Left lung (tissue), 10 donors: ENCODE results near the gene PCDHB8. TPM values are rescaled to one million over a fixed set of nuclear protein-coding genes. Genes with fewer than 3 reads are reported as not detected.
"Not testable (repeated sequence)": the region's sequence is repeated elsewhere in the genome, so short reads cannot be mapped to it uniquely, and the experiment has no call there.

Source experiments
- ATAC-seq: fragments of 200-7000 bp; cut with Tn5 transposase; one replicate; pipeline ENCODE4 v1.9.1; 2020; ENCODE audit warnings: moderate library complexity
- DNase-seq, 4 donors: peaks; one replicate each; pipeline ENCODE4 v3.0.0-alpha.2; 2013 to 2020
- H3K27ac ChIP-seq, 2 donors: fragments of 200-600 bp; sonication (generic) in 1 of 2; one replicate each; pipeline versions ENCODE4 v1.5.0 to v1.8.0; 2020 to 2021
- H3K27me3 ChIP-seq, 2 donors: fragments of 200-600 bp; sonication (generic) in 1 of 2; one replicate each; pipeline versions ENCODE4 v1.5.0 to v1.8.0; 2020 to 2021
- H3K36me3 ChIP-seq, 2 donors: fragments of 200-600 bp; sonication (generic) in 1 of 2; one replicate each; pipeline versions ENCODE4 v1.5.0 to v1.8.0; 2020 to 2021
- H3K4me1 ChIP-seq, 2 donors: fragments of 200-600 bp; one replicate each; pipeline ENCODE4 v1.8.0; 2021
- H3K4me3 ChIP-seq, 2 donors: fragments of 200-600 bp; sonication (generic) in 1 of 2; one replicate each; pipeline versions ENCODE4 v1.5.0 to v1.8.0; 2020 to 2021; ENCODE audit warnings: mild to moderate bottlenecking in 1 of 2
- H3K9me3 ChIP-seq, 2 donors: fragments of 200-600 bp; sonication (generic) in 1 of 2; one replicate each; pipeline versions ENCODE4 v1.5.0 to v1.8.0; 2020 to 2021
- intact Hi-C, 2 donors: fragments of 100-400 bp; cut with DNase I; formaldehyde crosslinking; loops; one replicate each; pipeline versions ENCODE4 v1.11.2 to v1.14.2; 2022
- polyA plus RNA-seq, 6 donors: library from polyadenylated mRNA; unstranded; fragments of 120-200 nt; gene quantifications; one replicate each; pipeline ENCODE4 v1.2.1, GENCODE V29; 2013; ENCODE audit not compliant: insufficient read length in 6 of 6
- total RNA-seq, 2 donors: library from RNA; stranded (reverse); fragmentation: NEBNext Ultra II Directional; extraction: Animal tissue kit (Norgen Biotek cat#: 25700); gene quantifications; one replicate each; pipeline ENCODE4 v1.2.1, GENCODE V29; 2021
- TF ChIP-seq, protein P1 (sequence below), 2 donors: fragments of 200-600 bp; sonication (generic) in 1 of 2; IDR thresholded peaks; one replicate each; pipeline versions ENCODE4 v1.5.0 to v1.8.0; 2021; ENCODE audit warnings: antibody characterized with exemption in 2 of 2
- donor health status: DM: no; HTN: yes; CAD: no.
- donor health status: DM: no; HTN: no; CAD: no.

PCDHB8 gene
- total and polyA plus RNA-seq, 8 donors: 0.72 to 3.7 (median 2.4) TPM

DNA sequence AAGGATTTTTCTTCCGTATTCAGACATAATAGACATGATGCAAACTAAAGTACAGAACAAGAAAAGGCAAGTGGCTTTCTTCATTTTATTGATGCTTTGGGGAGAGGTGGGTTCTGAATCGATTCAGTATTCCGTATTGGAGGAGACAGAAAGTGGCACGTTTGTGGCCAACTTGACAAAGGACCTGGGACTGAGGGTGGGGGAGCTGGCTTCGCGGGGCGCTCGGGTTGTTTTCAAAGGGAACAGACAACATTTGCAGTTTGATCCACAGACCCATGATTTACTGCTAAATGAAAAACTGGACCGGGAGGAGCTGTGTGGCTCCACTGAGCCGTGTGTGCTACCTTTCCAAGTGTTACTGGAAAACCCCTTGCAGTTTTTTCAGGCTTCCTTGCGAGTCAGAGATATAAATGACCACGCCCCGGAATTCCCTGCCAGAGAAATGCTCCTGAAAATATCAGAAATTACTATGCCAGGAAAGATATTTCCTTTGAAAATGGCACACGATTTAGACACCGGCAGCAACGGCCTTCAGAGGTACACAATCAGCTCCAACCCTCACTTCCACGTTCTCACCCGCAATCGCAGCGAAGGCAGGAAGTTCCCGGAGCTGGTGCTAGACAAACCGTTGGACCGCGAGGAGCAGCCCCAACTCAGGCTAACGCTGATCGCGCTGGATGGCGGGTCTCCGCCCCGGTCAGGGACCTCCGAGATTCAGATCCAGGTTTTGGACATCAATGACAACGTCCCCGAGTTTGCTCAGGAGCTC lies 27.2 kb upstream of the PCDHB8 start:
- Histone ChIP-seq H3K9me3 (peaks cover 0 to 67% of the 10 kb centered on the region in 2 donors), H3K27me3 (peaks cover 0 to 19% of the 10 kb centered on the region in 2 donors), H3K4me3 (no peak overlapping the region), H3K4me1 (no peaks in the 10 kb centered on the region), H3K36me3 (no peaks in the 10 kb centered on the region), H3K27ac (no peak overlapping the region)
- intact Hi-C loops: no loop called here
- no peak for ATAC-seq
- TF ChIP-seq, protein P1, sequence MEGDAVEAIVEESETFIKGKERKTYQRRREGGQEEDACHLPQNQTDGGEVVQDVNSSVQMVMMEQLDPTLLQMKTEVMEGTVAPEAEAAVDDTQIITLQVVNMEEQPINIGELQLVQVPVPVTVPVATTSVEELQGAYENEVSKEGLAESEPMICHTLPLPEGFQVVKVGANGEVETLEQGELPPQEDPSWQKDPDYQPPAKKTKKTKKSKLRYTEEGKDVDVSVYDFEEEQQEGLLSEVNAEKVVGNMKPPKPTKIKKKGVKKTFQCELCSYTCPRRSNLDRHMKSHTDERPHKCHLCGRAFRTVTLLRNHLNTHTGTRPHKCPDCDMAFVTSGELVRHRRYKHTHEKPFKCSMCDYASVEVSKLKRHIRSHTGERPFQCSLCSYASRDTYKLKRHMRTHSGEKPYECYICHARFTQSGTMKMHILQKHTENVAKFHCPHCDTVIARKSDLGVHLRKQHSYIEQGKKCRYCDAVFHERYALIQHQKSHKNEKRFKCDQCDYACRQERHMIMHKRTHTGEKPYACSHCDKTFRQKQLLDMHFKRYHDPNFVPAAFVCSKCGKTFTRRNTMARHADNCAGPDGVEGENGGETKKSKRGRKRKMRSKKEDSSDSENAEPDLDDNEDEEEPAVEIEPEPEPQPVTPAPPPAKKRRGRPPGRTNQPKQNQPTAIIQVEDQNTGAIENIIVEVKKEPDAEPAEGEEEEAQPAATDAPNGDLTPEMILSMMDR (IDR thresholded peaks at IDR 0.05): no peak
- no peak for DNase-seq

DNA sequence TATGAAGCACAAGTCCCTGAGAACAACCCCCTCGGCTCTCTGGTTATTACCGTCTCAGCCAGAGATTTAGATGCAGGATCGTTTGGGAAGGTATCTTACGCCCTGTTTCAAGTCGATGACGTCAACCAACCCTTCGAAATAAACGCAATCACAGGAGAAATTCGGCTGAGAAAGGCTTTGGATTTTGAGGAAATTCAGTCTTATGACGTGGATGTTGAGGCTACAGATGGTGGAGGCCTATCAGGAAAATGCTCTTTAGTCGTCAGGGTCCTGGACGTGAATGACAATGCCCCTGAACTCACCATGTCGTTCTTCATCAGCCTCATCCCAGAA lies 26.6 kb upstream of the PCDHB8 start:
- DNase-seq: no peak
- TF ChIP-seq, protein P1 (IDR thresholded peaks at IDR 0.05): no peak
- intact Hi-C loops: no loop called here
- no peak for ATAC-seq
- Histone ChIP-seq H3K27me3 (peaks cover 0 to 24% of the 10 kb centered on the region in 2 donors), H3K9me3 (peaks cover 0 to 72% of the 10 kb centered on the region in 2 donors), H3K36me3 (no peaks in the 10 kb centered on the region), H3K27ac (no peak overlapping the region), H3K4me1 (no peaks in the 10 kb centered on the region), H3K4me3 (no peak overlapping the region)

DNA sequence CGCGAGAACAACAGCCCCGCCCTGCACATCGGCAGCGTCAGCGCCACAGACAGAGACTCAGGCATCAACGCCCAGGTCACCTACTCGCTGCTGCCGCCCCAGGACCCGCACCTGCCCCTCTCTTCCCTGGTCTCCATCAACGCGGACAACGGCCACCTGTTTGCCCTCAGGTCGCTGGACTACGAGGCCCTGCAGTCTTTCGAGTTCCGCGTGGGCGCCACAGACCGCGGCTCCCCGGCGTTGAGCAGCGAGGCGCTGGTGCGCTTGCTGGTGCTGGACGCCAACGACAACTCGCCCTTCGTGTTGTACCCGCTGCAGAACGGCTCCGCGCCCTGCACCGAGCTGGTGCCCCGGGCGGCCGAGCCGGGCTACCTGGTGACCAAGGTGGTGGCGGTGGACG lies 26.0 kb upstream of the PCDHB8 start:
- ATAC-seq, DNase-seq, H3K4me3 ChIP-seq, H3K36me3 ChIP-seq, intact Hi-C loops, H3K4me1 ChIP-seq, H3K27ac ChIP-seq: not testable (repeated sequence)
- H3K27me3 ChIP-seq: peaks cover 0 to 31% of the 10 kb centered on the region in 2 donors
- H3K9me3 ChIP-seq: peaks cover 0 to 79% of the 10 kb centered on the region in 2 donors

DNA sequence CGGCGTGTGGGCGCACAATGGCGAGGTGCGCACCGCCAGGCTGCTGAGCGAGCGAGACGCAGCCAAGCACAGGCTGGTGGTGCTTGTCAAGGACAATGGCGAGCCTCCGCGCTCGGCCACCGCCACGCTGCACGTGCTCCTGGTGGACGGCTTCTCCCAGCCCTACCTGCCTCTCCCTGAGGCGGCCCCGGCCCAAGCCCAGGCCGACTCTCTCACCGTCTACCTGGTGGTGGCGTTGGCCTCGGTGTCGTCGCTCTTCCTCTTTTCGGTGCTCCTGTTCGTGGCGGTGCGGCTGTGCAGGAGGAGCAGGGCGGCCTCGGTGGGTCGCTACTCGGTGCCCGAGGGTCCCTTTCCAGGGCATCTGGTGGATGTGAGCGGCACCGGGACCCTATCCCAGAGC lies 25.5 kb upstream of the PCDHB8 start:
- peaks cover 0 to 83% of the 10 kb centered on the region in 2 donors for H3K9me3 ChIP-seq
- H3K4me1 ChIP-seq, H3K36me3 ChIP-seq, ATAC-seq, H3K4me3 ChIP-seq, DNase-seq, intact Hi-C loops, H3K27ac ChIP-seq: not testable (repeated sequence)
- peaks cover 0 to 36% of the 10 kb centered on the region in 2 donors for H3K27me3 ChIP-seq

DNA sequence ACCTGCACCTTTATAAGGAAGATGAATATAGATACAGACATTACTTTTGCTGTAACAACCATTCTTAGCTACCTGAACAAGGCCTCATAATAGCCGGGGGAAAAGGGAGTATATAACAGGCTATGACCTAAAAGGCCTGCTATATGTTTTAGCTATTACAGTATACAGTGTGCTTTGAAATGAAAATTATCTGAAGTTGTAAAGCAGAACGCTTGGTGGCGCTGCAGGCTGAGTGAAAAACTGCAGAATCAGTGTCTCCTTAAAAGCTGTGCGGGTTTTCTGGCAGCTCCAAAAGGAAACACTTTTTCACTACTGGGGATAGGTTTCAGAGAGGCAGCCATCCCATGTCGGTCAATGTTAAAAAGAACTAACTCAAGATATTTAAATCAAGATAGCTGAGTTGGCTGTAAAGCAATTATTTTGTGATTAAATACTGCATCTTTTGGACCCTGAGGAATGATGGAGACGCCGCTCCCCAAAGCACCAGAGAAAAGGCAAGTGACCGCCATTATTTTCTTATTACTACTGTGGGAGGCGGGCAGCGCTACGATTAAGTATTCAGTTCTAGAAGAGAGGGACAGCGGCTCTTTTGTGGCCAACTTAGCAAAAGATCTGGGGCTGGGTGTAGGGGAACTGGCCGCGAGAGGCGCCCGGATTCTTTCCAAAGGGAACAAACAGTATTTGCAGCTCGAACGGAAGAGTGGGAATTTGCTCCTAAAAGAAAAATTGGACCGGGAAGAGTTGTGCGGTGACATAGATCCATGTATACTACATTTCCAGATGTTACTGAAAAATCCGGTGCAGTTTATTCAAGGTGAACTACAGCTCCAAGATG lies 21.8 kb upstream of the PCDHB8 start:
- no peaks in the 10 kb centered on the region for H3K4me1 ChIP-seq
- H3K27me3 ChIP-seq: peaks cover 3 to 53% of the 10 kb centered on the region in 2 donors
- TF ChIP-seq, protein P1 (IDR thresholded peaks at IDR 0.05): no peak
- intact Hi-C loops: no loop called here
- ATAC-seq (no peak), DNase-seq (no peak)
- H3K9me3 ChIP-seq: peaks cover 0 to 83% of the 10 kb centered on the region in 2 donors
- no peaks in the 10 kb centered on the region for H3K36me3 ChIP-seq
- H3K4me3 ChIP-seq: no peak overlapping the region
- no peak overlapping the region for H3K27ac ChIP-seq

DNA sequence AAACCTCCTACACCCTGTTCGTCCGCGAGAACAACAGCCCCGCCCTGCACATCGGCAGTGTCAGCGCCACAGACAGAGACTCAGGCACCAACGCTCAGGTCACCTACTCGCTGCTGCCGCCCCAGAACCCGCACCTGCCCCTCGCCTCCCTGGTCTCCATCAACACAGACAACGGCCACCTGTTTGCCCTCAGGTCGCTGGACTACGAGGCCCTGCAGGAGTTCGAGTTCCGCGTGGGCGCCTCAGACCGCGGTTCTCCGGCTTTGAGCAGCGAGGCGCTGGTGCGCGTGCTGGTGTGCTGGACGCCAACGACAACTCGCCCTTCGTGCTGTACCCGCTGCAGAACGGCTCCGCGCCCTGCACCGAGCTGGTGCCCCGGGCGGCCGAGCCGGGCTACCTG lies 20.2 kb upstream of the PCDHB8 start:
- H3K4me3 ChIP-seq, ATAC-seq, intact Hi-C loops, DNase-seq, H3K36me3 ChIP-seq, H3K4me1 ChIP-seq, H3K27ac ChIP-seq: not testable (repeated sequence)
- peaks cover 0 to 70% of the 10 kb centered on the region in 2 donors for H3K9me3 ChIP-seq
- peaks cover 3 to 40% of the 10 kb centered on the region in 2 donors for H3K27me3 ChIP-seq

DNA sequence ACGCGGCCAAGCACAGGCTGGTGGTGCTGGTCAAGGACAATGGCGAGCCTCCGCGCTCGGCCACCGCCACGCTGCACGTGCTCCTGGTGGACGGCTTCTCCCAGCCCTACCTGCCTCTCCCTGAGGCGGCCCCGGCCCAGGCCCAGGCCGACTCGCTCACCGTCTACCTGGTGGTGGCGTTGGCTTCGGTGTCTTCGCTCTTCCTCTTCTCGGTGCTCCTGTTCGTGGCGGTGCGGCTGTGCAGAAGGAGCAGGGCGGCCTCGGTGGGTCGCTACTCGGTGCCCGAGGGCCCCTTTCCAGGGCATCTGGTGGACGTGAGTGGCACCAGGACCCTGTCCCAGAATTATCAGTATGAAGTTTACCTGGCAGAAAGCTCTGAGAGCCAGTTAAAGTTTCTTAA lies 19.7 kb upstream of the PCDHB8 start:
- H3K27ac ChIP-seq, ATAC-seq, DNase-seq, H3K4me1 ChIP-seq, intact Hi-C loops, H3K36me3 ChIP-seq, H3K4me3 ChIP-seq: not testable (repeated sequence)
- Histone ChIP-seq H3K9me3 (peaks cover 0 to 70% of the 10 kb centered on the region in 2 donors), H3K27me3 (peaks cover 3 to 38% of the 10 kb centered on the region in 2 donors)
